AG10803 (cell line): Measurements from ENCODE around the gene SEC23A.
"Not testable (repeated sequence)": the region's sequence is repeated elsewhere in the genome, so short reads cannot be mapped to it uniquely, and the experiment has no call there.

Experiments
- DNase-seq: peaks from one replicate; pipeline ENCODE4 v3.0.0; 2010; ENCODE audit warnings: low read depth
- H3K4me3 ChIP-seq: 2 replicates; pipeline ENCODE4 v1.5.1; 2011; ENCODE audit warnings: mild to moderate bottlenecking, low read length, control low read depth
- CTCF ChIP-seq: conservative IDR thresholded peaks from 2 replicates; pipeline ENCODE4 v1.5.1; 2011; ENCODE audit warnings: mild to moderate bottlenecking, low read length, control low read depth, inconsistent platforms

Gene SEC23A

GRCh38 chr14:39114073-39114838 lies 11.2 kb upstream of the SEC23A start, which contains the start of gene GEMIN2:
TSS of gene GEMIN2 (plus strand) at chr14:39114323. CDS start at chr14:39114339, 16 bp downstream.
- peak; percentile 93 for DNase-seq
- no peak for TF ChIP-seq CTCF
- peak within 1 kb of the TSS; percentile 78 for H3K4me3 ChIP-seq

GRCh38 chr14:39113685-39114072 lies 10.6 kb upstream of the SEC23A start:
- no peak for DNase-seq

GRCh38 chr14:39109893-39110715 lies 7.1 kb upstream of the SEC23A start:
- TF ChIP-seq CTCF = no peak
- DNase-seq = no peak
- H3K4me3 ChIP-seq = no peak overlapping the region

More at GRCh38 chr14:39113685-39114072, 10.6 kb upstream of the SEC23A start:
- peak overlapping the region; percentile 78 for H3K4me3 ChIP-seq
- no peak for TF ChIP-seq CTCF

- no peak overlapping the region for H3K4me3 ChIP-seq
- no peak for TF ChIP-seq CTCF
- no peak for DNase-seq
These were observed 5.8 kb upstream of the SEC23A start for GRCh38 chr14:39108791-39109190.

- H3K4me3 ChIP-seq = no peak overlapping the region
- TF ChIP-seq CTCF = peak; percentile 61
- peak; percentile 56 for DNase-seq
These were observed 4.6 kb upstream of the SEC23A start for GRCh38 chr14:39107591-39107996.

GRCh38 chr14:39104078-39104801 lies 1.2 kb upstream of the SEC23A start:
- peak overlapping the region; percentile 84 for H3K4me3 ChIP-seq
- DNase-seq = not testable (repeated sequence)

GRCh38 chr14:39102265-39102968 lies 618 bp downstream of the SEC23A start:
- TF ChIP-seq CTCF = no peak
- H3K4me3 ChIP-seq = peak overlapping the region; percentile 84
- no peak for DNase-seq
